AG20443 (cell line): ENCODE results near the gene PGBD5.

Experiments used
- DNase-seq: peaks from one replicate; pipeline ENCODE4 v3.0.0; 2012; ENCODE audit warnings: low spot score, mixed read lengths

PGBD5 gene

GRCh38 chr1:230394741-230395140 lies 31.4 kb downstream of the PGBD5 start:
- no peak for DNase-seq

- no peak for DNase-seq
These were observed 32.0 kb downstream of the PGBD5 start for GRCh38 chr1:230394134-230394533.

GRCh38 chr1:230393722-230394121 lies 32.4 kb downstream of the PGBD5 start:
- no peak for DNase-seq

GRCh38 chr1:230392920-230393521 lies 33.1 kb downstream of the PGBD5 start:
- no peak for DNase-seq

- no peak for DNase-seq
These were observed 33.6 kb downstream of the PGBD5 start for GRCh38 chr1:230392536-230392909.

- no peak for DNase-seq
These were observed 34.2 kb downstream of the PGBD5 start for GRCh38 chr1:230391776-230392535.

GRCh38 chr1:230390371-230390770 lies 35.8 kb downstream of the PGBD5 start:
- DNase-seq = no peak

GRCh38 chr1:230387876-230388275 lies 38.3 kb downstream of the PGBD5 start:
- no peak for DNase-seq

GRCh38 chr1:230387296-230387695 lies 38.8 kb downstream of the PGBD5 start:
- DNase-seq = no peak

- no peak for DNase-seq
These were observed 39.4 kb downstream of the PGBD5 start for GRCh38 chr1:230386637-230387262.

- DNase-seq = no peak
These were observed 40.2 kb downstream of the PGBD5 start for GRCh38 chr1:230385930-230386329.

- no peak for DNase-seq
These were observed 41.0 kb downstream of the PGBD5 start for GRCh38 chr1:230385158-230385450.

GRCh38 chr1:230384380-230385157 lies 41.6 kb downstream of the PGBD5 start:
- DNase-seq = no peak

GRCh38 chr1:230383425-230383824 lies 42.7 kb downstream of the PGBD5 start:
- DNase-seq = no peak

- no peak for DNase-seq
These were observed 44.1 kb downstream of the PGBD5 start for GRCh38 chr1:230382001-230382491.

GRCh38 chr1:230381585-230381984 lies 44.5 kb downstream of the PGBD5 start:
- no peak for DNase-seq

GRCh38 chr1:230381049-230381467 lies 45.1 kb downstream of the PGBD5 start:
- DNase-seq = no peak

GRCh38 chr1:230379928-230380327 lies 46.2 kb downstream of the PGBD5 start:
- no peak for DNase-seq

GRCh38 chr1:230379462-230379861 lies 46.7 kb downstream of the PGBD5 start:
- DNase-seq = no peak

- DNase-seq = no peak
These were observed 48.3 kb downstream of the PGBD5 start for GRCh38 chr1:230377851-230378250.

GRCh38 chr1:230377324-230377723 lies 48.8 kb downstream of the PGBD5 start:
- no peak for DNase-seq

- no peak for DNase-seq
These were observed 49.8 kb downstream of the PGBD5 start for GRCh38 chr1:230376296-230376695.

- no peak for DNase-seq
These were observed 50.4 kb downstream of the PGBD5 start for GRCh38 chr1:230375780-230376179.
